Epithelial cell of prostate (primary cell): ENCODE data around the gene PELI1.

Experiments
- DNase-seq: peaks from one replicate; pipeline ENCODE4 v3.0.0-alpha.2; 2011; ENCODE audit warnings: low read depth, low spot score
- H3K27ac ChIP-seq: fragments of 450-650 bp; 2 replicates; pipeline ENCODE4 v1.5.1; 2017; ENCODE audit warnings: mild to moderate bottlenecking

PELI1 gene

DNA sequence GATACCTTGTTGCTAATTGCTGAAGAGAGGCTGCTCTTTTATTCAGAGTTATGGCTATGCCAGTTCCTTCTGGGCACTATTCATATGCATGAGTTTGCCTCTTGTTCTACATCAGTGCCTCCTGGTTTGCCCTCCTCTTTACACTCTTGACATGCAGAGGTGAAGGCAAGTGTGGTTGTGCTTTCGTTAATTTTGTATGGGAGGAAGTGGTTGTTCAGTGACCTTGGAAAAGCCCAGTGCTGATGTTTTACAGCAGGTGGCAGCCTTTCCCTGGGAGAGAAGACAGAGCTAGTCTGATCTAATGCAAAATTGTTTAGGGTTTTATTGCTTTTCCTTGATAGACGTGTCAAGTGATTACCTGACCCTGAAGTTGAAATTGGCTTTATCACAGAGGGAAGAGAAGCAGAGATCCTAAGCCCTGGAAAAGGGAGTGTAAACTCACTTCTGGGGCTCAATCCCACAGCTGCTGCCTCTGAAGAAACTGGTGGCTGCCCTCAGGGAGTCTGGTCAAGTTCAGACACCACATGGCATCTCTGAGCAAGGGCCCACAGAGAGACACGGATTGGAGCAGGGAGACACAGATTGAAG, 94.5 kb downstream of the PELI1 start:
- no peak overlapping the region for H3K27ac ChIP-seq
- DNase-seq, result no peak

DNA sequence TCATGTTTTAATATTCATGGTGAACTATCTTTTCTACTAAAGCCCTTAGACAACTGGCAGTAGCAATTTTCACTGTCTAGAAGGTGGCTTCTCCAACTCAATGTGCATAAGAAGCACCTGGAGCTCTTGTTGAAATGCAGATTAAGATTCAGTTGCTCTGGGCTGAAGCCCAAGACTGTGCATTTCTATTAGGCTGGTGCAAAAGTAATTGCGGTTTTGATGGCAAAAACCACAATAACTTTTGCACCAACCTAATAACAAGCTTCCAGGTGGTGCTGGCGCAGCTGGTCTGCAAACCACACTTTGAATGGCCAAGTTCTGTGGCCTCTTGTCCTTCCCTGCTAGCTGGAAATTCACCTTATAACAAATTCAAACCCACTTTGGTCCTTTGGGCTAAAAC, 98.3 kb downstream of the PELI1 start:
- no peak for DNase-seq
- no peak overlapping the region for H3K27ac ChIP-seq
